ENCODE measurements around the gene SPATA21.

- TF ChIP-seq CTCF (IDR thresholded peaks at IDR 0.05; ENCODE audit: borderline replicate concordance, extremely low read depth, low read length, poor library complexity, severe bottlenecking) (no peak), EZH2 (IDR thresholded peaks at IDR 0.05; ENCODE audit: borderline replicate concordance, low read depth, low read length, severe bottlenecking) (no peak)
These were observed 40.9 kb upstream of the SPATA21 start for GRCh38 chr1:16478091-16478490.

All from DND-41 (cell line).